GM18526 (cell line): ENCODE results near the gene CLEC4M.

ENCODE experiments used
- POLR2A ChIP-seq: IDR thresholded peaks from 3 replicates; pipeline ENCODE4 v1.6.1; 2011; ENCODE audit not compliant: insufficient read length; ENCODE audit errors: extremely low read depth

The CLEC4M gene

GRCh38 chr19:7811989-7812388, 48.9 kb downstream of the CLEC4M start:
- TF ChIP-seq POLR2A = no peak

GRCh38 chr19:7815325-7815724, 52.3 kb downstream of the CLEC4M start:
- no peak for TF ChIP-seq POLR2A

GRCh38 chr19:7817801-7818200, 54.8 kb downstream of the CLEC4M start:
- no peak for TF ChIP-seq POLR2A

GRCh38 chr19:7818806-7819205, 55.8 kb downstream of the CLEC4M start:
- no peak for TF ChIP-seq POLR2A
